B cell (primary cell): ENCODE measurements around the gene DRD2.

Experiments used
- CTCF ChIP-seq: fragments of 200-600 bp; IDR thresholded peaks from one replicate; pipeline ENCODE4 v1.8.0; 2022; ENCODE audit warnings: antibody characterized with exemption, mild to moderate bottlenecking
- EZH2 ChIP-seq: IDR thresholded peaks from 2 replicates; pipeline ENCODE4 v1.6.1; 2012; ENCODE audit warnings: borderline replicate concordance, low read depth, mild to moderate bottlenecking, moderate library complexity, low read length; ENCODE audit not compliant: insufficient read depth, poor library complexity, severe bottlenecking

- TF ChIP-seq CTCF = no peak
- no peak for TF ChIP-seq EZH2
Observed at GRCh38 chr11:113398669-113399430, 76.3 kb downstream of the DRD2 start.
